OCI-LY3 (cell line): Measurements from ENCODE around the gene APOBEC3C.
"Not testable (repeated sequence)": the region's sequence is repeated elsewhere in the genome, so short reads cannot be mapped to it uniquely, and the experiment has no call there.

ENCODE experiments used
- H2AFZ ChIP-seq: fragments of 200-600, 300-600 bp; shearing (Covaris generic); 2 replicates; pipeline ENCODE4 v1.6.0; 2014; ENCODE audit warnings: antibody characterized with exemption, low read depth, low read length
- H3K27ac ChIP-seq: fragments of 200-600, 300-600 bp; sonication (generic); 2 replicates; pipeline ENCODE4 v1.5.1; 2014; ENCODE audit warnings: mild to moderate bottlenecking, low read length, moderate library complexity, mixed read lengths
- H3K27me3 ChIP-seq: fragments of 200-600, 300-600 bp; sonication (generic); 2 replicates; pipeline ENCODE4 v1.6.1; 2014; ENCODE audit warnings: low read depth, low read length, mixed read lengths
- H3K36me3 ChIP-seq: fragments of 200-600, 300-600 bp; sonication (generic); replicated peaks from 2 replicates; pipeline ENCODE3; 2014; ENCODE audit warnings: low read depth, low read length, mixed read lengths
- H3K4me1 ChIP-seq: fragments of 300-600, 200-600 bp; sonication (generic); 2 replicates; pipeline ENCODE4 v1.6.1; 2014; ENCODE audit warnings: low read length, mixed read lengths
- H3K4me2 ChIP-seq: fragments of 200-600, 300-600 bp; sonication (generic); 2 replicates; pipeline ENCODE4 v1.6.1; 2014; ENCODE audit warnings: low read length, mixed read lengths
- H3K4me3 ChIP-seq: fragments of 300-600, 200-600 bp; sonication (generic); 2 replicates; pipeline ENCODE4 v1.5.1; 2014; ENCODE audit warnings: antibody characterized with exemption, mild to moderate bottlenecking, low read length, moderate library complexity
- H3K79me2 ChIP-seq: fragments of 300-600, 200-600 bp; shearing (Covaris generic); 2 replicates; pipeline ENCODE4 v1.6.1; 2014; ENCODE audit warnings: mild to moderate bottlenecking, low read length, mixed read lengths
- H3K9ac ChIP-seq: fragments of 300-600, 200-600 bp; shearing (Covaris generic); 2 replicates; pipeline ENCODE4 v1.6.0; 2014; ENCODE audit warnings: mild to moderate bottlenecking, low read length, moderate library complexity
- H3K9me3 ChIP-seq: fragments of 200-600, 300-600 bp; shearing (Covaris generic); 2 replicates; pipeline ENCODE4 v1.6.1; 2014; ENCODE audit warnings: low read length, mixed read lengths; ENCODE audit not compliant: insufficient read depth
- H4K20me1 ChIP-seq: fragments of 200-600, 300-600 bp; sonication (generic); 2 replicates; pipeline ENCODE4 v1.6.1; 2016; ENCODE audit warnings: low read length, mixed read lengths; ENCODE audit not compliant: insufficient read depth
- EZH2phosphoT487 ChIP-seq: fragments of 200-600 bp; shearing (Covaris generic); IDR thresholded peaks from 2 replicates; pipeline ENCODE4 v1.6.1; 2018; ENCODE audit warnings: antibody characterized with exemption, mixed run types, low read depth
- TF ChIP-seq, protein P1 (sequence below): fragments of 200-600, 300-600 bp; sonication (generic); IDR thresholded peaks from 2 replicates; pipeline ENCODE4 v1.5.1; 2014; ENCODE audit warnings: antibody characterized with exemption, low read length, low read depth

Gene APOBEC3C

DNA sequence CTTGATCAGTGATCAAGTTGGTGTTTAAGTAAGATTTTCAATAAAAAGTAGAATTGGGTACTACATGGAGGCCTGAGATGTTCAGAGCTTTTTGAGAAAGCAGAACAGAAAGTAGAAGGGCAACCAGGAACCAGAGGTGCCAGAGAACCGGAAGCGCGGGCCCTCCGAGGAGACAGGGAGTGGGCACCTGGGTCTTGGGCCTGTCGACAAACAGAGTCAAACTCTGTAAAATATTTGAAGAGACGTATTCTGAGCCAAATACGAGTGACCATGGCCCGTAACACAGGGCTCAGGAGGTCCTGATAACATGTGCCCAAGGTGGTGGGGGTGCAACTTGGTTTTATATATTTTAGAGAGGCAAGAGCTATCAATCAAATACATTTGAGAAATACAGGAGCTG is 49.8 kb downstream of the APOBEC3C start:
- H3K9me3 ChIP-seq, H3K79me2 ChIP-seq, H3K27me3 ChIP-seq, H4K20me1 ChIP-seq, H3K4me3 ChIP-seq, H3K36me3 ChIP-seq: not testable (repeated sequence)
- Histone ChIP-seq H3K4me2 (peak overlapping the region; percentile 27), H3K4me1 (peaks cover 37% of the 10 kb centered on the region), H3K9ac (peak overlapping the region; percentile 60; the same call in 1 of the 2 replicates), H2AFZ (0 out of 2 replicates have a peak overlapping the region, but pooled peaks have one; percentile 32), H3K27ac (peak overlapping the region; percentile 81)

DNA sequence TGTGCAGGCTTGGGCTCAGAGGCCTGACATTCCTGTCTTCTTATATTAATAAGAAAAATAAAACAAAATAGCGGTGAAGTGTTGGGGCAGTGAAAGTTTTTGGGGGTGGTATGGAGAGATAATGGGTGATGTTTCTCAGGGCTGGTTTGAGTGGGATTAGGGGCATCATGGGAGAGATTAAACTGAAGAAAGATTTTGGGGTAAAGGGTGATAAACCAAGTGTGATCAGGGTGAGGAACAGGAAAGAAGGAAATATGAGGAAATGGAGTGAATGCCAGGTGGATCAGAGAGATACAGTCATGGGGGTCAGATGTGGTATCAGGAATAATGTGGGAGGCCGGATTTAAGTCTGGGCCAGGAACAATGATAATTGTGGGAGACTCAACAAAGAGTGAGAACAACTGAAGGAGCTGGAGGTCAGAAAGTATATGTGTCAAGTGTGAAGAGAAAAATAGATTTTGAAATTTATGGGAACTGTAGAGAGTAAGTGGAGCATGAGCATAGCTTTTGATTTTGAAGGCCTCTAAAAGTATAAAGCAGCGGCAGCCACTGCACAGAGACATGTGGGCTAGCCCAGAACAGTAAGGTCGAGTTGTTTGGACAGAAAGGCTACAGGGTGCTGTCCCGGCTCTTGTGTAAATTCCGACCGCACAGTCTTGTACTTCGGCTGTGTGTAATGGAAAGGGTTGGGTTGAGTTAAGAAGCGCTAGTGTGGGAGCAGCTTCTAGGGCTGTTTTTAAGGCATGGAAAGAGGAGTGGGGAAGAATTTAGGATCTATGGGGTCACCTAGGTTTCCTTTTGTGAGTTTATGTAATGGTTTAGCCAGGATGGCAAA is 52.6 kb downstream of the APOBEC3C start:
- not testable (repeated sequence) for H3K4me2 ChIP-seq, H3K4me3 ChIP-seq, H3K36me3 ChIP-seq, H3K79me2 ChIP-seq, H3K9me3 ChIP-seq, H2AFZ ChIP-seq, H3K27ac ChIP-seq, H3K9ac ChIP-seq, H4K20me1 ChIP-seq, H3K27me3 ChIP-seq
- peaks cover 29% of the 10 kb centered on the region for H3K4me1 ChIP-seq

DNA sequence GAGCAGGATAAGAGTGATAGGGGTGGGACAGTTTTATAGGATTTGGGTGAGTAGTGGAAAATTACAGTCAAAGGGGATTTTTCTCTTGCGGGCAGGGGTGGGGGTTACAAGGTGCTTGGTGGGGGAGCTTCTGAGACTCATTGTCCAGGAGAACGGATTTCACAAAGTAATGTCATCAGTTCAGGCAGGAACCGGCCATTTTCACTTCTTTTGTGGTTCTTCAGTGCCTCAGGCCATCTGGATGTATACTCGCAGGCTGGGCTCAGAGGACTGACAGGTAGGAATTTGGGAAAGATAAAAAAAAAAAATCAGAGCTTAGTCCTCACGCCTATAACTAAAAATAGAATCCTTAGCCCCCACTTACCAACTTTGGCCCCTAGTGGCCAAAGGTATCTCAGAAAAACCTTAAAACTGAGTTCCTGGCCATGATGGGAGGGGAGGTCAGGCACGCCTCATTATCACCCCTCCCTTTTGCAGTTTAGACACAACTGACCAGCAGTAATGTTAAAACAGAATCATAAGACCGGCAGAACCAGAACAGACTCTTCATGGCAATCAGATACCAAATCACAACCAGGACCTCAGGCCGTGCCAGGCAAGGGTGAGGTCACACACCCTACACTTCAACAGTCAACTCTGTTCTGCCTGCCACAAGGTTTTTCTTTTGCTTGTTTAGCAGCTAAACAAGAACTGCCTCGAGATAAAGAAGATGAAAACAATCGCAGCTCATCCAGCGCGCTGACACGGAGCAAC is 54.2 kb downstream of the APOBEC3C start:
- no peaks in the 10 kb centered on the region for H3K36me3 ChIP-seq
- no peak overlapping the region for H3K4me2 ChIP-seq
- no peak overlapping the region; the same call in 1 of the 2 replicates for H2AFZ ChIP-seq
- H3K9me3 ChIP-seq = no peaks in the 10 kb centered on the region
- H3K4me1 ChIP-seq = peaks cover 34% of the 10 kb centered on the region
- no peak overlapping the region for H3K27ac ChIP-seq
- TF ChIP-seq, protein P1, sequence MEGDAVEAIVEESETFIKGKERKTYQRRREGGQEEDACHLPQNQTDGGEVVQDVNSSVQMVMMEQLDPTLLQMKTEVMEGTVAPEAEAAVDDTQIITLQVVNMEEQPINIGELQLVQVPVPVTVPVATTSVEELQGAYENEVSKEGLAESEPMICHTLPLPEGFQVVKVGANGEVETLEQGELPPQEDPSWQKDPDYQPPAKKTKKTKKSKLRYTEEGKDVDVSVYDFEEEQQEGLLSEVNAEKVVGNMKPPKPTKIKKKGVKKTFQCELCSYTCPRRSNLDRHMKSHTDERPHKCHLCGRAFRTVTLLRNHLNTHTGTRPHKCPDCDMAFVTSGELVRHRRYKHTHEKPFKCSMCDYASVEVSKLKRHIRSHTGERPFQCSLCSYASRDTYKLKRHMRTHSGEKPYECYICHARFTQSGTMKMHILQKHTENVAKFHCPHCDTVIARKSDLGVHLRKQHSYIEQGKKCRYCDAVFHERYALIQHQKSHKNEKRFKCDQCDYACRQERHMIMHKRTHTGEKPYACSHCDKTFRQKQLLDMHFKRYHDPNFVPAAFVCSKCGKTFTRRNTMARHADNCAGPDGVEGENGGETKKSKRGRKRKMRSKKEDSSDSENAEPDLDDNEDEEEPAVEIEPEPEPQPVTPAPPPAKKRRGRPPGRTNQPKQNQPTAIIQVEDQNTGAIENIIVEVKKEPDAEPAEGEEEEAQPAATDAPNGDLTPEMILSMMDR = peak; percentile 16; the same call in 1 of the 2 replicates
- TF ChIP-seq EZH2phosphoT487 = no peak
- no peaks in the 10 kb centered on the region for H3K27me3 ChIP-seq
- H3K4me3 ChIP-seq = no peak overlapping the region
- no peaks in the 10 kb centered on the region for H4K20me1 ChIP-seq
- no peaks in the 10 kb centered on the region for H3K79me2 ChIP-seq
- no peak overlapping the region for H3K9ac ChIP-seq
